ENCODE data around the gene MARF1.
"Not testable (repeated sequence)": the region's sequence is repeated elsewhere in the genome, so short reads cannot be mapped to it uniquely, and the experiment has no call there.

Gene MARF1

DNA sequence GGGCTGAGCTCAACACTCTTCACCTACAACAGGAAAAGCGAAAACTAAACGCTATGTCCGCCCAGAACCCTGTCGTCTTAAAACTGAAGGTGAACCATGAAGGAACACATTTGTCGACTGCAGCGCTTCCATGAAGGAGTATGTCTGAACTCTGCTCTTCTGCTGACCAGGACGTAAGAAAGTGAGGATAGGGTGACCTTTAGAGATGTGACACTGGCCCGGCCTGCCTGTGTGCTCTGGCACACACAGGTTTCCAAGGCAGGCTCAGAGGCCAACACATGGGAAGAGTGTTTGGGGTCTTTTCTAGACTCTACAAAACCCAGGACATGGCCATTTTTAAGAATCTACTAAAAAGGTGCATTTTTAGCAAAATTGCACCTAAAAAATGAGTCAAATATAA is 21.1 kb downstream of the MARF1 start:
- no peak for DNase-seq (ENCODE audit: low read depth)

DNA sequence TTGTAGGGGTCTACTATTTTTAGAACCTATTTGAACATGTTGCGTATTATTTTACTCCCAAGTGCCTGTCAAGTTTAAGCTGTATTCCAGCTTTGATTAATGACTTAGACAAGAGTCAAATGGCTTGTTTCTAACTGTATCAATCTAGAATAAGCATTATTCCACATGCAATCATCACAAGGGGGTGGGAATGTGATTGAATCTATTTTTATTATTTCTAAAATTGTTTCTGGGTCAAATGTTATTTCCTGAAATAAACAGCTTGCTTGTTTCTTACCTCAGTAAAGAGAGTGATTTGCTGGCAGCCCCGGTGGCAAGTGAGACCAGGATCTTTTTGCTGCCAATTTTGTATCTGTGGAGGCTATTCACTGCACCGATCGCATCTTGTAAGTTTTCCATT is 21.5 kb downstream of the MARF1 start:
- no peak for DNase-seq (ENCODE audit: low read depth)

DNA sequence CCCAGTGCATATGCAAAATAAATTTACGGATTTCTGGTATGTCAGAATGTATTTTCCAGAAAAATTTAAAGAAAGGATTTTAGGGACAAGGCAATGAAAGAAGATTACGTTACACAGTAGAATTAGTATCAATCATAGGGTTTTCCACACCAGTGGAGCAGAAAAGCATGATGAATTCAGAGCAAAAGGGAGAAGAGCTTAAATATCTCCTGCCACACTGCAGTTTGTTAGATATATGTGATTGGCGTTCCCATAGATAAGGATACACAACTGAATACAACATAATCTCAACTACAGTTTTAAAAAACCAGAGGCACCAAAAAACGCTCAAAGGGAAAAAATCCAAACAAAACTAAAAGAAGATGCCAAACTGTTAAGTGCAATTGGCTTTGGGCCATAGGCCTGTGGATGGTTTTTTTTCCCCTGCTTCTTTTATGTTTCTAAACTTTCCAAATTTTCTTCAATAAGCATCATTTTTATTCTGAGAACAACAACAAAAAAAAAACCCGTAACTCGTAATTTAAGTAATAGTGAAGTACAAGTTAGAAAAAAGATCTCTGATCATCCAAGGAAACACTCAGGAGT is 22.3 kb downstream of the MARF1 start:
- no peak for DNase-seq (ENCODE audit: low read depth)

DNA sequence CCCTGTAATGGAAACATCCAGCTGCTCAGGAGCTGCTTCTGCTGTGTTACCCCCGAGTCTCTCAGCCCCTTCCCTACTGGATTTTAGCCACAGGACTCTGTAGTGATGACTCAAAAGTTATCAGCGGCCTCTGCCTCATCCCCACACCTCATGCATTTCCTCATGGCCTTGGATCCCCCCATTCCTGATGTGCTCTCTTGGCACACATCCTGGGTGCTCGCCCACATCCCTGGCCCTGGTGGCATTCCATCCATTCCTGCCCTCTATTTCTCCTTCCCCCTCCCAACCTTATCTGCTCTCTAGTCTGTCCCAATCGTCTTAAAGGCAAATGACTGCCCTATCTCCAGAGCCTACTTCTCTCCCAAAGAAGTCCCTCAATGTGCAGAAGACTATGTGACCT is 24.6 kb downstream of the MARF1 start:
- DNase-seq (ENCODE audit: low read depth) = peak; percentile 47

DNA sequence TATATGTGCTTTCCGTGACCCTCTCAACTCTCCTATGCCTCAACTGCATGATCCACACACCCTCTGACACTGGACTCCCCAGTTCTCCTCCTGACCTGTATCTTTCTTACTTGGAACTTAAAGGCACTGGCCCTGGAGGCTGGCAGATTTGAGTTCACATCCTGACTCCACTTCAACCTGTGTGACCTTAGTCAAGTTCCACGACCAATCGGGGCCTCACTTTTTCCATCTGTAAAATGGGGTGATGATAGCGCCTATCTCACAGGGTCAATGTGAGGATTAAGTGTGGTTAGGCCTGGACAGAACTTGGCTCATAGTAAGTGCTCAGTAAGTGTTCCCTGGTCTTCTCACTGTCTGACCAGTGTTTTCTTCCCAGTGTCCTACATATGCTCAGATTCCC is 25.1 kb downstream of the MARF1 start:
- no peak for DNase-seq (ENCODE audit: low read depth)

DNA sequence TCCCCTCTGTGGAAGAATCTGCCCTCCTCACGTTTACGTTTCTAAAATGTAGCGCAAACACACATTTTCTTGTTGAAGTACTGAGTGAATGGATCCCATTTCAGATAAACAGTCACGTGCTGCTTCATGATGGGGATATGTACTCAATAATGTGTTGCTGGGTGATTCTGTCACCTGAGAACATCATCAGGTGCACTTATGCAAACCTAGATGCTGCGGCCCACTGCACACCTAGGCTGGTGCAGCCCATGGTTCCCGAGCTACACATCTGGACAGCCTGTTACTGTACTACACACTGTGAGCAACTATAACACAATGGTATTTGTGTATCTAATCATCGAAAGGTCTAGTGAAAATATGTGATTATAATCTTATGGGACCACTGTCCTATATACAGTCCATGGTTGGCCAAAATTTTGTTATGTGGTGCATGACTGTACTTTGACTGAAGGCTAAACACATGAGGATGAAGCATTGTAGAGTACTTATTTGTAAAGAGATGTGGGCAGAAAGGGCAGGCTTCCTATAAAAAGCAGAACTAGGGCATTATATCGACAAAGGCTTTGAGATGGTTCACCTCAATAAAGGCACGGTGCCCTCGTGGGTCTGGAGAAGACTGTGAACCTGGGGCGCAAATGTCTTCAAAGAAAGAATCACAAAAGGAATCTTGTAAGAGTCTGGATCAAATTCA is 26.3 kb downstream of the MARF1 start:
- no peak for DNase-seq (ENCODE audit: low read depth)

DNA sequence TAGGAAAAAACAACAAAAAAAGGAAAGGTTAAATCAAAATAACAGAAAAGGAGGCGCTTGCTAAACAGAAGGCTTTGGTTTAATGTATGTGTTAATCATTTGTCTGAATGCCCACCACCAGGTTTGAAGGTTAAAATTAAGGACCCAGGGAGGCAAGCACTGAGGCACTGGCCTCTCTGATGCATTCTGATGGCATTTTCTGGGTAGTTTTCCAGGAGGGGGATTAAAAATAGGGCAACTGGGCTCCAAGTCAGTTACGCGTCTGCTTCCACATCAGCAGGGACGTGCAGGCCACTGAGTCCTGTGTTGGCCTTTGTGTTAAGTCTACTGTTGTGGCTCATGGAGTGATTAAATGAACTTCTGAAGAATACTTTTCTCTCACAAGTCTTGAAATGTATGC is 26.9 kb downstream of the MARF1 start:
- DNase-seq (ENCODE audit: low read depth) = no peak

DNA sequence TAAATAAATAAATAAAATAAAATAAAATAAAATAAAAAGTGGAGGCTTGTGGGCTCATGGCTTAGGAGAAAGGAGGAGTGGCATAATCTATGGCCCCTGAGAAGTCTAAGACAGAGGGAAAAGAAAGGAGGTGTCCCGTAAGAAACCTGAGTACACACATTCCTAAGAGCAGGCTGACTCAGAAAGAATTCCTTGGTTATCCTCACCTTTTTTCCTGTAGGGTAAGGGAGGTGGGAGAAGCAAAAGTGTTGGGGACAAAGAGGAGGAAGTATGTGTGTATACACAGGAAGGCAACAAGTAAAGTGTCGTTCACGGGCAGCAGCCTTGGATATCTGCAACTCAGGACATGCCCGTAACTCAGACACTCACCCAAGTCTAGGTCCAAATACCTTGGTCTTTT is 29.3 kb downstream of the MARF1 start:
- no peak for DNase-seq (ENCODE audit: low read depth)

DNA sequence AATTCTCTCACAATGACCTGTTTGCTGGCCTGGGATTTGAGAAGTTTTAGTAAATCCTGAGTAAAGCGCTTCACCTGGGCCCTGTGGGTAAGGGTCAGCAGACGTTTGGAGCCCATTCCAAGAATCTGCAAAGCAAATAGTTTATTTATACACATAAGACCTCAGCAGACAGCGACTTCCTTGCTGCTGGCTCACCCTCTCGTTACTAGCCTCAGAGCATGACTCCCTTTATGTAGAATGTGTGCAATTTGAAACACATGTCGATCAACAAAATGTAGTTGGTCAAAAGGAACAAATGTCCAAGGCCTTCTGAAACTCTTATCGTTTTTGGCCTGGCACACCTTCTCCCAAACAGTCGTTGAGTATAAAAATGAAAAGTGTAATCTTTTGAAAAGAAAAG is 31.3 kb downstream of the MARF1 start:
- no peak for DNase-seq (ENCODE audit: low read depth)

DNA sequence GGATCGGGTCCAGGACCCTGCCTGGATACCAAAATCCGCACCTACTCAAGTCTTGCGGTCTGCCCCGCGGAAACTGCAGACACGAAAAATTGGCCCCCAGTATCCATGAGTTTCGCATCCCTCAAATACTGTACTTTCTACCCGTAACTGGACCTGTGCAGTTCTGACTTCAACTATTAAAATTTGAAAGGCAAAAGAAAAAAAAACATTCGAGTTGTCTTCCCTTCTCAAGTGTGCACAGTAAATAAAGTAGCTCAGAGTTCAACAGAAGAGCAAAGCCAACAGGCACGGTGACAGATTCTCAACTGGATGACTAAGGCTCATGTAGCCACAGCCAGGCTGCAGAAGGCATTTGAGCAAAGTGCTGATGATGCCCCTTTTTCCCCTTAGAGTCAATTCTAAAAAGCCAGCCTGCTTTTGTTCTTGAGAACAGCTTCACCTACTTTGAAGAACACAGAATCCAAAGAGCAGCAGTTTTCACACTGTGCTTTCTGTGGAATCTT is 32.5 kb downstream of the MARF1 start:
- peak; percentile 6 for DNase-seq (ENCODE audit: low read depth)

DNA sequence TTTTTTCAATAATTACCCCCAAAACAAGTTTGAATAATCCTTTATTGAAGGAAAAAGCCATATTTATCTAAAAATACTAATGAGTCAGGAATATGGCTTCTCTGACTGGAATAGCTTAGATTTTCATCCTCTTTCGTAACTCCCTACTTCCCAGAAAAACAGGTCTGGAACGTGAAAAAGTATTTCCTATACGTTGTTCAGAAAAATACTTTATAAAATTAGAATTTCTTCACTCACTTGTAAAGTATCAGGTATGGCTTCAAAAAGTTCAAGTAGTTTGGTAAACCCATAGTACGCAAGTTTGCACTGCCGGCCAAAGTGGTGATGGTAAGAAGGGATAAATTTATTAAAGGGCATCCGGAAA is 33.7 kb downstream of the MARF1 start:
- no peak for DNase-seq (ENCODE audit: low read depth)

DNA sequence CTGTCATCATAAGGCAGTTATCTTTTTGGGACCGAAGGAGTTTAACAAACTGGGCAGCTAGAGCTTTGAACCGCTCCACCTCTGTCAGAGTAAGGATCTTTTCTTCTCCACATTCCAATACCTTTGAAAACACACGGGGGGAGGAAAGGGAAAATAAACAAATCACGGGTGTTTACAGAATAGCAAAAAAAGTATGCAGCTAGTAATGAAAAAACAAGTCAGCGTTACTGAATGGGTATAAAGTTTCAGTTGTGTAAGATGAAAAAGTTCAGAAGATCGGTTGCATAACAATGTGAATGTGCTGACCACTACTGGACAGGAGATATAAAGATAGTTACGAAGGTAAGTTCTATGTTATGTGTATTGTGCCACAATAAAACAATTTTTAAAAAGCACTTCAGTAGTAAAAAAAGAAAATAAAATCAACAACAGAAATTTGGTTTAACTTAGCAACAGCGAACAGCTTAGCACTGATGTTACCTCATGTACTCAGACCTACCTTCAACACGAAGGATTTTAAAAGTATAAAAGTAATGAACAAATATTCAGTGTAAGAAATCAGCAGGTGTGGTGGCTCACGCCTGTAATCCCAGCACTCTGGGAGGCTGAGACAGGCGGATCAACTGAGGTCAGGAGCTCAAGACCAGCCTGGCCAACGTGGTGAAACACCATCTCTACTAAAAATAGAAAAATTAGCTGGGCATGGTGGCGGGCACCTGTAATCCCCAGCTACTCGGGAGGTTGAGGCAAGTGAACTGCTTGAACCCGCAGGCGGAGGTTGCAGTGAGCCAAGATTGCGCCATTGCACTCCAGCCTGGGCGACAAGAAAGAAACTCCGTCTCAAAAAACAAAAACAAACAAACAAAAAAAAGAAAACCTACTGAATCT is 34.3 kb downstream of the MARF1 start:
- DNase-seq (ENCODE audit: low read depth) = no peak

DNA sequence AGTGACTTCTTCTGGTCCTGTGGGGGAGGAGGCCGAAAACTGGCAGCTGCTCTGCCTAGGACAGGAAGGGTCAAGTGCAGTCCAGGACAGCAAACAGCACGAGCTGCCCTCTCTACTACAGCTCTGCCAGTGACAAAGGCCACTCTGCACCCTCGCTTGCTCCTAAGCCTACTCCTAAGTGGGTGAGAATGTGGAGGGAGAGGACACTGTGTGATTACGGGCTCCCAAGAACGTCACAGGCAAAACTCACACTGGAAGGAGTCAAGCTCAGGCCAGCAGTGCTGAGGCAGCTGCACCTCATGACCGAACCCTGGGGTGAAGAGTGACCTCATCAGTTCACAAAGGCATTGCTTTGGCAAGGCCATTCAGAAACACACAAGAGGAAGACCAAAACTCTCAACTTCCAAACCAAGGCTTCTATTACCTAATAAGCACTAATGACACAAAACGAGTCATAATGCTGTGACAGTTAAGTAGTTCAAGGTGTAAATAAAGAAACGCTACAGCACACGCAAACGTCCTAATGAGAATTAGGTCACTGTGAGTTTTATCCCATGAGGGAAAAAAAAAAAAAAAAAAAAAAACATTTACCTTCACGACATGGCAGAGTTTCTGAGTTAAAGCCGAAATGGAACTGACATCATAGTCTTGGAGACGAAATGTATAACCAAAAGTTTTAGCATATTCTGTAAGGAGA is 35.1 kb downstream of the MARF1 start:
- peak; percentile 14 for DNase-seq (ENCODE audit: low read depth)

DNA sequence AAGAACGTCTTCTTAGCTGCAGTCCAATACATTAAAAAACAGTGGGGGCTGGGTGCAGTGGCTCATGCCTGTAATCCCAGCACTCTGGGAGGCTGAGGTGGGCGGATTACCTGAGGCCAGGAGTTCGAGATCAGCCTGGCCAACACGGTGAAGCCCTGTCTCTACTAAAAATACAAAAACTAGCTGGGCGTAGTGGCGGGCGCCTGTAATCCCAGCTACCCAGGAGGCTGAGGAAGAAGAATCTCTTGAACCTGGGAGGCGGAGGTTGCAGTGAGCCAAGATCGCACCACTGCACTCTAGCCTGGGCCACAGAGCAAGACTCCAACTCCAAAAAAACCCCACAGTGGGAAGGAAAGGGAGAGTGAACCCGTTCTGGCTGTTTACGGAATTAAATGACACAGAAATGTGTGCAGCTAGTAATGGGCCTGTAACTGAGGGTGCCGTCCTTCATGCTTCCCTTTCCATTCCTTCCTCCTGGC is 35.7 kb downstream of the MARF1 start:
- DNase-seq (ENCODE audit: low read depth) = not testable (repeated sequence)

DNA sequence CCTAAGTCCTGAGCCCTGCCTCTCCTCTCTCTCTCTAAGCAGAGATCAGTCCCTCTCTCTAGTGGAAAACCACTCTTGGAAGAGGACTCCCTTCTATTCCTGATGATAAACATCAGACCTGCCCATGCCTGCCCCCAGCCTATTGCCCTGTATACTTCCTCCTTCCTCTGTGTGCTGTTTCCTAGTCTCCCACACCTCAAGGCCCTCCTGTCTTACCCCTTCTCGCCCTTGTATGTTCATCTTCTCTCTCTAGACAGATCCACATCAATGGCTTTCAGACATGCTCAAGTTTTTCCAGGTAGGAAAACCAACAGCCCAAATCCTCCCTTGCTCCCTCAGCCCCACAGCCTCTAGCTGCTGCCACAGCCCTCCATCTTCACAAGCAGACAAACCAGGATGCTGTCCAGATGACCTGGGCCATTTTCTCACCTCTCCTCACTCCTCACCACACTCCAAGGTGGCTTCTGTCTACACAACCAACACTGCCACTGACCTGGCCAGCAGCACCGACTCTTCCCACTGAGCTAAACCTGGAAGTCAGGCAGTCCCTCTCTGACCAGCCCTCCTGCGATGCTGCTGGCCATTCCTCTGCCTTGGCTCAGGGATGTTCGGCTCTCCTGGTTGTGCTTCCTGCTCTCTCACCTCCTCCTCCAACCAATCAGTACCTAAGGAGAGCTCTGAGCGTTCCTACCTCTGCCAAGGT is 36.3 kb downstream of the MARF1 start:
- no peak for DNase-seq (ENCODE audit: low read depth)

DNA sequence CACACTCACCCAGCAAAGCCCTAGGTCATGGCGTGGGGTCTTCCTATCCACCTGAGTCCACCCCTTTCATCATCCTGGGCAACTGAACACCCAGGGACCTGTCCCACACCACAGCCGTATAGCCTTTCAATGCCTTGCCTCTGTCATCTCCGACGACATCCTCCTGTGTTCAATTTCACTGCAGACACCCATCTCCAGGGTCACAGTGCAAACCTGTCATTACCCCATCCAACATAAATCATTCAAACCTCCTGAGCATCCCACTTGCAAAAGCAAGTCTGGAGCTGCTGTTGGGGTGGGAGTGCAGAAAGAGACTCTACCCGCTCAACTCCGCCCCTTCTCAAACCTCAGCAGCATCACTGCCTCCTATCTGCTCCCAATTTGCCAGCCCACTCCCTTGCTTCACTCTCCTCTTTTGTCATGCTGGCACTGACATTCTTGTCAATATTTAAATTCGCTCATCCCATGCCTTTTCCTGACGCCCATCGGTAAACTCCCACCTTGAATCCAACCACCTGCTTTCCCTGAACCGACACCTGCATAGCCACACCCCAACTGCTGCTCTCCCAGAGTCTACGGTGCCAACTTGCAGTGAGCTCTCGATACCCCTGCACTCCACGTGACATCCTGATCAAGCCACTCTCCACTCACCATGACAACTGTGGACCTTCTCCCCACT is 37.0 kb downstream of the MARF1 start:
- DNase-seq (ENCODE audit: low read depth) = no peak

DNA sequence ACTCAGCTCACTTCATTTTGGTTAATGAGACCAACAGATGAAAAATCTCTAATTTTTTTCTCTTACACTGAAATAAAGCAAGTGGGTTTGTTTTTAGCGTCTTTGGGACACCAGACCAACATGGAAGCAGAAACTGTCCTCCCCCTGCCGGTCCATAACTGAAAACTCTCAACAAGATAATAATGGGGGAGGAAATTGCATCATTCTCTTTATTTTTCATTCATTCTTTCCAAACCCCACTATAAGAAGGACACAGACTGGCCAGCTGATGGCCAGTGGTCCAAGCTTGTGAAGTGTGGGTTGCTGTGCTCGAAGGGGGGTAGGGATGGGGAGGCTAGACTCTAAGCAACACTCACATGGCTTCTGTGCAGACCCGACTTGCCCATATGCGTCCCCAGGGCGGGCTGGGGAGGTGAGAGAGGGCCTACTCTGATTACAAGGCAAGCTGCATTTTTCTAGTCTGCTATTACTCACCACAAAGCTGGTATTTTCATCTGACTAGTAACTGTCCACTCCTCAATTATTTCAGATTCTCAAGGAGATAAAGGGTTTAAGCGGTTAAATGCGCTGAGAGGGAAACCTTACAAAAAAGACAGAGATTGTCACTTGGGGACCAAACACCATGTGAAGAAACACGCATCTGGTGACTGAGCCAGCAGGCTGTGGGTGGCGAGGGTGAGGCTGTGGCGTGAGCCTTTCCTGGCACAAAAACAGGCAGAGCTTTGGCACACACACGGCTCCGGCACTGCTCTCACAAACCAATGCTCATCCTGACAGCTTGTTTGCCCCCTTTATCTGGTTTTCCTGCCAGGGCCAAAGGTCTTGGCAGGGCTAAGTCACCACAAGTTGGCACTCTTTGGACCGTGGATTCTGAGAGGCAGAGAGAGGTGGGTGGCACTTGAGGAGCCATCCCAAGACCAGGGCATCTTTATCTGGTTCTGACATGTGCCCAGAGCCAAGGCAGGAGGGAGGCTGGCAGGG is 38.2 kb downstream of the MARF1 start:
- no peak for DNase-seq (ENCODE audit: low read depth)

DNA sequence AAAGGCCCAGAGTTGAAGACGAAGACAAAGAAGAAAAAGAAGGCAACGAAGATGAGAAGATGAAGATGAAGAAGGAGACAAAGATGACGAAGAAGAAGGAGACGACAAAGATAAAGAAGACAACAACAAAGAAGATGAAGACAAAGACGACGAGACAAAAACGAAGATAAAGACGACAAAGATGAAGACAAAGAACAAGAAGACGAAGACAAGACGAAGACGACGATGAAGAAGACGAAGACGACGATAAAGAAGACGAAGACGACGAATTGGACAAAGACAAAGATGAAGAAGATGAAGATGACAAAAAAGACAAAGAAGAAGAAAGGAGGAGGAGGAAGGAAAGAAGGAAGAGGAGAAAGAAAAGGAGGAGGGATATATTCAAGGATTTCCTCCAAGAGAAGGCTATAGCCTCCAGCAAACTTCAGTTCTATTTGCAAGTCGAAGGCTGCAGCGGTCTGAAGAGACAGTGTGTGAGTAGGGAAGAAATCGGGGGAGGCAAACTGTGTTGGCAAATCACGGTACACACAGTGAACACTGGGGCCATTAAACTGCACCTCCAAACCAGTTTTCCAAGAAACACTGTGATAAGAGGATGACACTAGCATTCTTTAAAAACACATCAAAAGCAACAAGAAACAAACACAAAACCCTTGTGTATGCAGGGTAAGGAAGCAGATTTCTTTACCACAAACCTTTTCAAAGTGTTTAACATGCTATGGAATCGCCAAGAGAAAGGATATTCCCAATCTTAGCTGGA is 40.5 kb downstream of the MARF1 start:
- no peak for DNase-seq (ENCODE audit: low read depth)

Data from ELR (cell line).